GM12878 (cell line): ENCODE results near the gene ATRNL1. TPM values are rescaled to one million over a fixed set of nuclear protein-coding genes. Genes with fewer than 3 reads are reported as not detected.

Source experiments
- ATAC-seq: fragments of 200-7000 bp; cut with Tn5 transposase; 3 replicates; pipeline ENCODE4 v1.9.1; 2020; ENCODE audit warnings: mild to moderate bottlenecking, moderate library complexity
- BruUV-seq: library from RNA; stranded (reverse); fragments of 400-500 nt; replicated peaks from 2 replicates; lab custom pipeline; 2021; lab: Mats Ljungman, UMichigan
- CTCF ChIA-PET: fragments of 300-600 bp; sonication (Branson Sonifier 250); formaldehyde crosslinking; extraction: SDS; loops from one replicate; lab custom pipeline; 2021; ENCODE audit warnings: inconsistent platforms; lab: Yijun Ruan, JAX
- POLR2A ChIA-PET: fragments of 350-600 bp; formaldehyde crosslinking; extraction: SDS; loops from one replicate; lab custom pipeline; 2021; ENCODE audit warnings: inconsistent platforms; lab: Charles Lee
- RAD21 ChIA-PET: fragments of 300-600 bp; sonication (Branson Sonifier 250); formaldehyde crosslinking; loops from one replicate; lab custom pipeline; 2023; ENCODE audit warnings: antibody characterized with exemption; ENCODE audit not compliant: unreplicated experiment; lab: Charles Lee
- SMC1A ChIA-PET: fragments of 300-600 bp; sonication (Branson Sonifier 250); formaldehyde crosslinking; loops from one replicate; lab custom pipeline; 2023; ENCODE audit not compliant: unreplicated experiment, uncharacterized antibody; lab: Charles Lee
- DNase-seq: peaks from one replicate; pipeline ENCODE4 v3.0.0-alpha.2; 2011; ENCODE audit warnings: low read depth, low spot score
- FAIRE-seq: peaks from 3 replicates; lab custom pipeline; 2011; peaks lifted over from hg19 to GRCh38; lab: Jason Lieb, UNC
- H2AFZ ChIP-seq: 2 replicates; pipeline ENCODE4 v1.6.0; 2011; ENCODE audit warnings: low read depth, low read length, control low read depth; ENCODE audit not compliant: control insufficient read depth
- H3K27ac ChIP-seq: 2 replicates; pipeline ENCODE4 v1.5.1; 2011; ENCODE audit warnings: control low read depth; ENCODE audit not compliant: control insufficient read depth, insufficient read depth
- H3K27me3 ChIP-seq, 2 experiments: replicated peaks in 1 of 2; 2 replicates each; pipeline versions ENCODE4 v1.6.0 to v1.6.1; 2011; ENCODE audit warnings: low read length in 1 of 2; ENCODE audit not compliant: control insufficient read depth in 2 of 2, insufficient read depth in 2 of 2
- H3K36me3 ChIP-seq, 2 experiments: 2 replicates each; pipeline ENCODE4 v1.5.1; 2011; ENCODE audit warnings: low read length in 1 of 2; ENCODE audit not compliant: control insufficient read depth in 2 of 2, insufficient read depth in 2 of 2
- H3K4me1 ChIP-seq: 2 replicates; pipeline ENCODE4 v1.6.1; 2011; ENCODE audit warnings: mild to moderate bottlenecking, low read length, moderate library complexity, mixed read lengths; ENCODE audit not compliant: control insufficient read depth, insufficient read depth
- H3K4me2 ChIP-seq: 2 replicates; pipeline ENCODE4 v1.6.0; 2011; ENCODE audit warnings: control low read depth; ENCODE audit not compliant: control insufficient read depth, insufficient read depth
- H3K4me3 ChIP-seq: fragments of 200-600 bp; sonication (generic); 2 replicates; pipeline ENCODE4 v1.5.1; 2016
- H3K79me2 ChIP-seq: 2 replicates; pipeline ENCODE4 v1.6.0; 2011; ENCODE audit warnings: low read length; ENCODE audit not compliant: control insufficient read depth, insufficient read depth
- H3K9ac ChIP-seq: 2 replicates; pipeline ENCODE4 v1.8.0; 2011; ENCODE audit warnings: low read length, control low read depth, mixed read lengths; ENCODE audit not compliant: control insufficient read depth, insufficient read depth
- H3K9me3 ChIP-seq: replicated peaks from 3 replicates; pipeline ENCODE4 v1.5.1; 2011; ENCODE audit warnings: mild to moderate bottlenecking, low read length; ENCODE audit not compliant: control insufficient read depth, insufficient read depth
- H4K20me1 ChIP-seq: 2 replicates; pipeline ENCODE4 v1.6.0; 2011; ENCODE audit not compliant: control insufficient read depth, insufficient read depth
- CBFB ChIP-seq: IDR thresholded peaks from 2 replicates; pipeline ENCODE4 v1.6.1; 2016; ENCODE audit warnings: antibody characterized with exemption, low read depth
- CEBPB ChIP-seq, 2 experiments: fragments of 150-350 bp in 1 of 2; IDR thresholded peaks; 2 replicates each; pipeline ENCODE4 v1.6.1; 2012 to 2014; ENCODE audit warnings: low read depth in 2 of 2, low read length in 2 of 2, borderline replicate concordance in 1 of 2, inconsistent platforms in 1 of 2
- CHD1 ChIP-seq: IDR thresholded peaks from 2 replicates; pipeline ENCODE4 v1.6.1; 2012; ENCODE audit warnings: low read depth, low read length, improper control_type of control experiment
- E4F1 ChIP-seq: fragments of 450-650 bp; IDR thresholded peaks from 2 replicates; pipeline ENCODE4 v1.6.1; 2018; ENCODE audit warnings: borderline replicate concordance, mild to moderate bottlenecking; ENCODE audit not compliant: partially characterized antibody
- FOS ChIP-seq: IDR thresholded peaks from 3 replicates; pipeline ENCODE4 v1.6.1; 2011; ENCODE audit warnings: borderline replicate concordance; ENCODE audit not compliant: insufficient read length; ENCODE audit errors: extremely low read depth
- HDAC6 ChIP-seq: fragments of 200-600 bp; sonication (generic); IDR thresholded peaks from one replicate; pipeline ENCODE4 v1.8.0; 2017; ENCODE audit warnings: antibody characterized with exemption; ENCODE audit not compliant: unreplicated experiment
- HDGF ChIP-seq: fragments of 450-650 bp; IDR thresholded peaks from 2 replicates; pipeline ENCODE4 v1.6.1; 2016; ENCODE audit warnings: antibody characterized with exemption
- MTA2 ChIP-seq: fragments of 450-650 bp; IDR thresholded peaks from 2 replicates; pipeline ENCODE4 v1.6.1; 2016; ENCODE audit warnings: low read depth, mild to moderate bottlenecking, moderate library complexity
- MXI1 ChIP-seq: fragments of 150-350 bp; IDR thresholded peaks from 2 replicates; pipeline ENCODE4 v1.6.1; 2011; ENCODE audit warnings: low read depth, mild to moderate bottlenecking, inconsistent platforms, low read length, improper control_type of control experiment
- MYC ChIP-seq: IDR thresholded peaks from 2 replicates; pipeline ENCODE4 v1.6.1; 2011; ENCODE audit warnings: mild to moderate bottlenecking, low read length, moderate library complexity, inconsistent platforms; ENCODE audit not compliant: insufficient read depth, insufficient replicate concordance, insufficient read length, severe bottlenecking
- PKNOX1 ChIP-seq: fragments of 450-650 bp; IDR thresholded peaks from 2 replicates; pipeline ENCODE4 v1.6.1; 2016; ENCODE audit warnings: mild to moderate bottlenecking
- POU2F2 ChIP-seq: IDR thresholded peaks from 3 replicates; pipeline ENCODE4 v1.6.1; 2011; ENCODE audit warnings: low read depth, mild to moderate bottlenecking, low read length, borderline replicate concordance
- SREBF1 ChIP-seq: IDR thresholded peaks from 2 replicates; pipeline ENCODE4 v1.6.1; 2012; ENCODE audit warnings: mild to moderate bottlenecking, low read length
- SUPT20H ChIP-seq: IDR thresholded peaks from 2 replicates; pipeline ENCODE4 v1.6.1; 2011; ENCODE audit warnings: low read depth, mild to moderate bottlenecking, low read length, moderate library complexity, borderline replicate concordance; ENCODE audit not compliant: control insufficient read depth
- ZNF217 ChIP-seq: fragments of 450-650 bp; IDR thresholded peaks from 2 replicates; pipeline ENCODE4 v1.6.1; 2017; ENCODE audit warnings: antibody characterized with exemption, mild to moderate bottlenecking
- ZNF384 ChIP-seq: IDR thresholded peaks from 2 replicates; pipeline ENCODE4 v1.6.1; 2012; ENCODE audit warnings: low read depth, mild to moderate bottlenecking, low read length, improper control_type of control experiment, borderline replicate concordance
- ZNF592 ChIP-seq: fragments of 450-650 bp; IDR thresholded peaks from 2 replicates; pipeline ENCODE4 v1.6.1; 2017; ENCODE audit warnings: mild to moderate bottlenecking, moderate library complexity
- WGBS: methylation state at CpG from one replicate; pipeline ENCODE4 v1.1.6; 2016; ENCODE audit warnings: low lambda C conversion rate; ENCODE audit not compliant: insufficient replicate concordance, insufficient coverage; ENCODE audit errors: missing lambda C conversion rate; 5-methylcytosine and 5-hydroxymethylcytosine counted together
- in situ Hi-C: fragments of 300-500 bp; cut with MboI; formaldehyde crosslinking; loops from 9 replicates; pipeline ENCODE4 v1.14.3; 2018; ENCODE audit warnings: mixed read lengths
- intact Hi-C: fragments of 100-400 bp; cut with micrococcal nuclease; formaldehyde crosslinking; loops from one replicate; pipeline ENCODE4 v1.14.2; 2022; ENCODE audit not compliant: unreplicated experiment
- polyA plus RNA-seq, 11 experiments: library from polyadenylated mRNA; depleted of rRNA in 4 of 11; unstranded in 6 of 11; stranded (reverse) in 5 of 11; fragments of >200 nt; fragmentation: Nextera tagmentation in 4 of 11; fragmentation: Illumina TruSeq in 1 of 11; extraction: Ambion mirVana in 4 of 11; extraction: Trizol in 1 of 11; gene quantifications; 1 replicate in 1 of 11; 2 replicates in 10 of 11; pipeline versions ENCODE4 v1.2.1 to v1.2.3, GENCODE V29; 2011 to 2016; ENCODE audit warnings: inconsistent platforms in 2 of 11, missing spikeins in 2 of 11, low read depth in 1 of 11
- total RNA-seq, 4 experiments: library from RNA; depleted of rRNA in 3 of 4; stranded (reverse); fragments of >200 nt in 3 of 4; fragmentation: Illumina TruSeq in 1 of 4; extraction: Trizol in 1 of 4; gene quantifications; 2 replicates each; pipeline versions ENCODE4 v1.2.1 to v1.2.3, GENCODE V29; 2013 to 2021

The ATRNL1 gene
- total and polyA plus RNA-seq, 10 of the 15 experiments (the other 5 are each of a cell fraction or from before 2014, with no cell fraction given) = 0.03 to 1.4 (median 0.34) TPM

GRCh38 chr10:115117301-115117700 is 24.1 kb downstream of the ATRNL1 start:
- ChIA-PET POLR2A (no interaction called here), SMC1A (interaction anchor here (0.7 to 1.2 kb wide), 2 partner anchors 240 to 691 kb away, joined by 3 read pairs; no protein-coding TSS in a partner anchor), RAD21 (no interaction called here), CTCF (no interaction called here)
- no TSS peak for BruUV-seq
- in situ Hi-C loops (no loop called here), intact Hi-C loops (no loop called here)
- H3K4me2 ChIP-seq = no peak overlapping the region
- no peak overlapping the region for H3K9ac ChIP-seq
- no peaks in the 10 kb centered on the region for H3K79me2 ChIP-seq
- no peak for FAIRE-seq
- H3K27me3 ChIP-seq = no peaks in the 10 kb centered on the region
- no peak for ATAC-seq
- no peaks in the 10 kb centered on the region for H3K4me1 ChIP-seq
- no peaks in the 10 kb centered on the region for H3K36me3 ChIP-seq
- DNase-seq = no peak
- H3K9me3 ChIP-seq = no peaks in the 10 kb centered on the region
- H2AFZ ChIP-seq = no peak overlapping the region
- WGBS = 48% methylated on average over 3 of the region's 3 CpGs
- no peak overlapping the region for H3K27ac ChIP-seq
- no peaks in the 10 kb centered on the region for H4K20me1 ChIP-seq
- H3K4me3 ChIP-seq = no peak overlapping the region
- TF ChIP-seq ZNF217 (no peak), MXI1 (no peak), CHD1 (no peak), CBFB (no peak), CEBPB (IDR thresholded peaks at IDR 0.05; ENCODE audit: borderline replicate concordance in 1 of 2, low read depth in 2 of 2, low read length in 2 of 2) (no peak), ZNF384 (no peak), HDGF (no peak), ZNF592 (no peak), MTA2 (no peak), PKNOX1 (no peak), SREBF1 (no peak), HDAC6 (no peak), MYC (no peak), E4F1 (no peak), SUPT20H (no peak), POU2F2 (no peak), FOS (no peak)
